ENCODE data around the gene ARID5B.

DNA sequence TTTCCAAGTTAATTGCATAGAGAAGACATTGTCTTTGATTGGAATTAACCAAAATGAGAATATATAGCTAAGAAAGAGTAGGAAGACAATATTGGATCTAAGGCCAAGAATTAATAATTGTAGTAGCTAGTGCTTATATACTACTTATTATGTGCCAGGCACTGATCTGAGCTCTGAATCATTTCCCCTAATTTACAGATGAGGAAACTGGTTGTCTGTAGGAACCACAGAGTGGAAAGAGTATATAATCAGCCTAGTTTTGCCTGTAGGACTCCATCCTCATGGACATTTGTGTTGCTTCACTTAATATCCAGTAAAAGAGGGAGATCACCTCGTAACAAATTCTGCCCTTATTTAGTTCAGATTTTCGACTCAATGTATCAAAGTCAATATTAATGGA is 127.9 kb downstream of the ARID5B start:
- TF ChIP-seq, protein P1, sequence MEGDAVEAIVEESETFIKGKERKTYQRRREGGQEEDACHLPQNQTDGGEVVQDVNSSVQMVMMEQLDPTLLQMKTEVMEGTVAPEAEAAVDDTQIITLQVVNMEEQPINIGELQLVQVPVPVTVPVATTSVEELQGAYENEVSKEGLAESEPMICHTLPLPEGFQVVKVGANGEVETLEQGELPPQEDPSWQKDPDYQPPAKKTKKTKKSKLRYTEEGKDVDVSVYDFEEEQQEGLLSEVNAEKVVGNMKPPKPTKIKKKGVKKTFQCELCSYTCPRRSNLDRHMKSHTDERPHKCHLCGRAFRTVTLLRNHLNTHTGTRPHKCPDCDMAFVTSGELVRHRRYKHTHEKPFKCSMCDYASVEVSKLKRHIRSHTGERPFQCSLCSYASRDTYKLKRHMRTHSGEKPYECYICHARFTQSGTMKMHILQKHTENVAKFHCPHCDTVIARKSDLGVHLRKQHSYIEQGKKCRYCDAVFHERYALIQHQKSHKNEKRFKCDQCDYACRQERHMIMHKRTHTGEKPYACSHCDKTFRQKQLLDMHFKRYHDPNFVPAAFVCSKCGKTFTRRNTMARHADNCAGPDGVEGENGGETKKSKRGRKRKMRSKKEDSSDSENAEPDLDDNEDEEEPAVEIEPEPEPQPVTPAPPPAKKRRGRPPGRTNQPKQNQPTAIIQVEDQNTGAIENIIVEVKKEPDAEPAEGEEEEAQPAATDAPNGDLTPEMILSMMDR (IDR thresholded peaks at IDR 0.05; ENCODE audit: low read depth, low read length): no peak
- TF ChIP-seq POLR2A (IDR thresholded peaks at IDR 0.05; ENCODE audit: extremely low read depth, insufficient read length): no peak
